Neural progenitor cell (in vitro differentiated cells): ENCODE data around the gene KREMEN2. TPM values are rescaled to one million over a fixed set of nuclear protein-coding genes. Genes with fewer than 3 reads are reported as not detected.

Experiments
- DNase-seq: peaks from one replicate; pipeline ENCODE4 v3.0.0-alpha.2; 2016; ENCODE audit warnings: low spot score
- H2AFZ ChIP-seq: fragments of 200-600 bp; sonication (generic); replicated peaks from 2 replicates; pipeline ENCODE4 v1.6.1; 2016; ENCODE audit warnings: antibody characterized with exemption
- H3F3A ChIP-seq: fragments of 200-600 bp; sonication (generic); 2 replicates; pipeline ENCODE4 v1.6.1; 2016; ENCODE audit warnings: antibody characterized with exemption, low read depth
- H3K27ac ChIP-seq: fragments of 200-600 bp; sonication (generic); 2 replicates; pipeline ENCODE4 v1.5.1; 2016; ENCODE audit warnings: mild to moderate bottlenecking
- H3K27me3 ChIP-seq: fragments of 200-600 bp; sonication (generic); 2 replicates; pipeline ENCODE4 v1.6.1; 2016; ENCODE audit warnings: mild to moderate bottlenecking, moderate library complexity
- H3K36me3 ChIP-seq: fragments of 200-600 bp; sonication (generic); 2 replicates; pipeline ENCODE4 v1.5.1; 2016
- H3K4me1 ChIP-seq: fragments of 200-600 bp; sonication (generic); 2 replicates; pipeline ENCODE4 v1.6.1; 2016; ENCODE audit warnings: mixed run types
- H3K4me2 ChIP-seq: fragments of 200-600 bp; sonication (generic); 2 replicates; pipeline ENCODE4 v1.6.1; 2016
- H3K4me3 ChIP-seq: fragments of 200-600 bp; sonication (generic); 2 replicates; pipeline ENCODE4 v1.5.1; 2016
- H3K79me2 ChIP-seq: fragments of 200-600 bp; sonication (generic); 2 replicates; pipeline ENCODE4 v1.6.1; 2016; ENCODE audit warnings: low read depth
- H3K9ac ChIP-seq: fragments of 200-600 bp; sonication (generic); 2 replicates; pipeline ENCODE4 v1.6.1; 2016
- H3K9me3 ChIP-seq: fragments of 200-600 bp; sonication (generic); 2 replicates; pipeline ENCODE4 v1.5.1; 2016; ENCODE audit warnings: low read depth
- H4K20me1 ChIP-seq: fragments of 200-600 bp; sonication (generic); 2 replicates; pipeline ENCODE4 v1.6.1; 2016; ENCODE audit warnings: low read depth
- H3K27ac Mint-ChIP-seq: 3 replicates; pipeline ENCODE4 v1.8.0; 2021; ENCODE audit warnings: mixed read lengths
- H3K27me3 Mint-ChIP-seq: 2 replicates; pipeline ENCODE4 v1.8.0; 2022; ENCODE audit warnings: low read depth, mild to moderate bottlenecking, inconsistent platforms, moderate library complexity, mixed read lengths; ENCODE audit not compliant: insufficient read depth
- H3K36me3 Mint-ChIP-seq: 3 replicates; pipeline ENCODE4 v1.8.0; 2021; ENCODE audit warnings: mixed read lengths
- H3K4me1 Mint-ChIP-seq: 3 replicates; pipeline ENCODE4 v1.8.0; 2021; ENCODE audit warnings: mixed read lengths
- H3K4me3 Mint-ChIP-seq: 3 replicates; pipeline ENCODE4 v1.8.0; 2021; ENCODE audit warnings: mild to moderate bottlenecking, moderate library complexity, mixed read lengths
- H3K9me3 Mint-ChIP-seq: 3 replicates; pipeline ENCODE4 v1.8.0; 2020; ENCODE audit warnings: mixed read lengths
- CTCF ChIP-seq: fragments of 200-600 bp; sonication (generic); IDR thresholded peaks from 2 replicates; pipeline ENCODE4 v1.5.1; 2017; ENCODE audit warnings: antibody characterized with exemption, mild to moderate bottlenecking
- EZH2 ChIP-seq: fragments of 200-600 bp; sonication (generic); IDR thresholded peaks from 2 replicates; pipeline ENCODE4 v1.6.1; 2017; ENCODE audit warnings: antibody characterized with exemption, mild to moderate bottlenecking, moderate library complexity
- EZH2phosphoT487 ChIP-seq: fragments of 200-600 bp; sonication (generic); IDR thresholded peaks from 2 replicates; pipeline ENCODE4 v1.6.1; 2017; ENCODE audit warnings: antibody characterized with exemption
- total RNA-seq: library from RNA; depleted of rRNA; stranded (reverse); fragments of >200 nt; gene quantifications from 2 replicates; pipeline ENCODE4 v1.2.3, GENCODE V29; 2015; ENCODE audit warnings: low replicate concordance

KREMEN2 gene
- total RNA-seq, 1 donor from 2014 or later, result 0.51 TPM

GRCh38 chr16:2973605-2974318 lies 9.7 kb downstream of the KREMEN2 start:
- DNase-seq, result no peak
- H3K4me3 Mint-ChIP-seq, result no peak overlapping the region
- Histone ChIP-seq H3K9me3 (no peaks in the 10 kb centered on the region), H3K36me3 (no peaks in the 10 kb centered on the region), H3K4me3 (no peak overlapping the region), H3K9ac (no peak overlapping the region), H3K4me2 (no peak overlapping the region), H3F3A (peaks cover 16% of the 10 kb centered on the region), H3K4me1 (peaks cover 4% of the 10 kb centered on the region), H4K20me1 (peaks cover 53% of the 10 kb centered on the region), H3K27me3 (peaks cover under 1% of the 10 kb centered on the region), H2AFZ (no peak overlapping the region), H3K79me2 (peaks cover 3% of the 10 kb centered on the region), H3K27ac (no peak overlapping the region)
- H3K9me3 Mint-ChIP-seq, result no peaks in the 10 kb centered on the region
- H3K4me1 Mint-ChIP-seq, result peaks cover 18% of the 10 kb centered on the region
- TF ChIP-seq EZH2phosphoT487, result no peak
- no peak for TF ChIP-seq CTCF
- TF ChIP-seq EZH2, result no peak
- H3K36me3 Mint-ChIP-seq, result peaks cover 8% of the 10 kb centered on the region
- H3K27me3 Mint-ChIP-seq, result peaks cover 10% of the 10 kb centered on the region
- H3K27ac Mint-ChIP-seq, result no peak overlapping the region

DNA sequence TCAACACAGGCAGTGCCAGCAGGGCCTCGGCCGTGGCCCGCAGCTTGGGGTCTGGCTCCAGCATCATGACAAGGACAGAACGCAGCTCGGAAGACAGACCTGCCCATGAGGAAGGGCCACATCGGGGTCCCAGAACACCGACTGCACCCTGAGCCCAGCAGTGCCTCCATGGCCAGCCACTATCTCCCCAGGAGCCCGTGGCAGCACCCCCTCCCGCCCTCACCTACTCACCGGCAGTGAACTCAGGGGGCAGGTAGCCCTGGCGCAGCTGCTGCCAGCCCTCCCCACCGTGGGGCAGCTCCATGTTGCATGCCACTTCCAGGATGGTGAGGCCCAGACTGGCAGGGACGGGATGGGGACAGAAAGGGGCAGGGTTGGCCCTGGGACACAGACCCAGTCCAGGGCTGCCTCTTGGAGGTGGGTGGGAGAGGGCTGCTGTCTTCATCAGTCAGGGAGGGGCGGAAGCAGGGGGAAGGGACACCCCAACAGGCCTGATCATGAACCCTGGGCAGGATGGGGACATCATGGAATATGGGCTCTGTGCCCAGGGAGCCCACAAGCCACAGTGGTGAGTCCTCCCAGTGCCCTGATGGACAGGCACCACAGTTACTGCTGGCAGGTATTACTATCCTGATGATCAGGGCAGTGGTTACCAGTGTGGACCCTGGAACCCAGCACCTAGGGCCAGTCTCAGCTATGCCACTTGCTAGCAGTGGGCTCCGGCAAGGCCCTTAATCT lies 10.4 kb downstream of the KREMEN2 start:
- peaks cover 8% of the 10 kb centered on the region for H3K36me3 Mint-ChIP-seq
- no peak overlapping the region for H2AFZ ChIP-seq
- H3K27me3 Mint-ChIP-seq, result peaks cover 10% of the 10 kb centered on the region
- no peak overlapping the region for H3K27ac ChIP-seq
- H4K20me1 ChIP-seq, result peaks cover 55% of the 10 kb centered on the region
- no peak overlapping the region for H3K4me3 ChIP-seq
- H3K4me3 Mint-ChIP-seq, result no peak overlapping the region
- no peak for DNase-seq
- H3K27ac Mint-ChIP-seq, result no peak overlapping the region
- peaks cover 9% of the 10 kb centered on the region for H3K79me2 ChIP-seq
- H3K4me1 Mint-ChIP-seq, result peaks cover 18% of the 10 kb centered on the region
- no peak overlapping the region for H3K4me2 ChIP-seq
- no peaks in the 10 kb centered on the region for H3K9me3 ChIP-seq
- H3F3A ChIP-seq, result peaks cover 15% of the 10 kb centered on the region
- no peaks in the 10 kb centered on the region for H3K36me3 ChIP-seq
- no peak for TF ChIP-seq EZH2
- no peak for TF ChIP-seq EZH2phosphoT487
- TF ChIP-seq CTCF, result no peak
- peaks cover 7% of the 10 kb centered on the region for H3K4me1 ChIP-seq
- H3K27me3 ChIP-seq, result no peaks in the 10 kb centered on the region
- H3K9me3 Mint-ChIP-seq, result no peaks in the 10 kb centered on the region
- H3K9ac ChIP-seq, result no peak overlapping the region

GRCh38 chr16:2975161-2975795 lies 11.2 kb downstream of the KREMEN2 start:
- Mint-ChIP-seq H3K36me3 (peaks cover 8% of the 10 kb centered on the region), H3K4me3 (no peak overlapping the region), H3K27me3 (peaks cover 10% of the 10 kb centered on the region), H3K27ac (no peak overlapping the region), H3K4me1 (peaks cover 18% of the 10 kb centered on the region), H3K9me3 (no peaks in the 10 kb centered on the region)
- Histone ChIP-seq H3K36me3 (no peaks in the 10 kb centered on the region), H4K20me1 (peaks cover 52% of the 10 kb centered on the region), H3K79me2 (peaks cover 16% of the 10 kb centered on the region), H3K27ac (no peak overlapping the region), H3F3A (peaks cover 8% of the 10 kb centered on the region), H3K9me3 (no peaks in the 10 kb centered on the region), H3K4me1 (peaks cover 7% of the 10 kb centered on the region), H3K9ac (no peak overlapping the region), H3K4me3 (no peak overlapping the region), H3K27me3 (no peaks in the 10 kb centered on the region), H2AFZ (no peak overlapping the region), H3K4me2 (no peak overlapping the region)
- DNase-seq, result no peak
- TF ChIP-seq EZH2, result no peak
- TF ChIP-seq CTCF, result no peak
- no peak for TF ChIP-seq EZH2phosphoT487
